T-helper 2 cell (primary cell): Measurements from ENCODE around the gene DDX17.

Experiments
- DNase-seq, 5 experiments: peaks; one replicate each; pipeline versions ENCODE4 v3.0.0 to v3.0.0-alpha.2; 2012 to 2022

DDX17 gene

DNA sequence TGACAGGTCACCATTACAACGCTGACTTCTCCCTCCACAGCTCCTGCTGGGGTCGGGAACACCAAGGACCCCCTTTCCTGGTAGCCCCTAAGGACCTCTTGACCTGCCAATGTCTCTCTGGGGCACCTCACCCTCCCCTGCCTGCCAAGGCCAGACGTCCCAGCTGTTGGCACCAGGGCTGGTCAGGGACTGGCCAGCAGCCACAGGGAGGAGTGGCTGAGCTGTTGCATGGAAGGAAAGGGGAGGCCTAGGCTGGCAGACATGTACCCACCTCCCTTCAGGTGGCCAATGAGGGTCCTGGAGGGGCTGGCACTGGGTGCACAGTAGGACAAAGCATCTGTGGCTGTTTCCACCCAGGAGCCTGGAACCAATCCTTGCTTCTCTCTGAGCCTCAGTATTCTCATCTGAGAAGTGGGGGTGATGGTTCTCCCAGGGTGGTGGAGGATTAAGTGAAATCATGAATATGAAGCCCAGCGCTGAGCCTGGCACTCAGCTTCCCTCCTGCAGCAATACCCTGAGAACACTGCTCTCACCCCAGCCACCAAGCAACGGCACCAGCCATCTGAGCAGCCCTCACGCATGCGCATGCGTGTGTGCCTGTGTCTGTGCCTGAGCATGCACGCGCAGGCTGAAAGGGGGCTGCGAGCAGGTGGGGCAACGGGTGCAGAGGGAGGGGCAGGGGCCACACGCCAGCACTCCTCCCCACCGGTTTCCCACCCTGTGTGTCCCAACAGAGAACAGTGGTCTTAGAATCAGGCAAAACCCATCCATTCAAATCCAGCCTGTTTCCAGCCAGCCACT, 57.0 kb downstream of the DDX17 start:
- DNase-seq, result no peak

DNA sequence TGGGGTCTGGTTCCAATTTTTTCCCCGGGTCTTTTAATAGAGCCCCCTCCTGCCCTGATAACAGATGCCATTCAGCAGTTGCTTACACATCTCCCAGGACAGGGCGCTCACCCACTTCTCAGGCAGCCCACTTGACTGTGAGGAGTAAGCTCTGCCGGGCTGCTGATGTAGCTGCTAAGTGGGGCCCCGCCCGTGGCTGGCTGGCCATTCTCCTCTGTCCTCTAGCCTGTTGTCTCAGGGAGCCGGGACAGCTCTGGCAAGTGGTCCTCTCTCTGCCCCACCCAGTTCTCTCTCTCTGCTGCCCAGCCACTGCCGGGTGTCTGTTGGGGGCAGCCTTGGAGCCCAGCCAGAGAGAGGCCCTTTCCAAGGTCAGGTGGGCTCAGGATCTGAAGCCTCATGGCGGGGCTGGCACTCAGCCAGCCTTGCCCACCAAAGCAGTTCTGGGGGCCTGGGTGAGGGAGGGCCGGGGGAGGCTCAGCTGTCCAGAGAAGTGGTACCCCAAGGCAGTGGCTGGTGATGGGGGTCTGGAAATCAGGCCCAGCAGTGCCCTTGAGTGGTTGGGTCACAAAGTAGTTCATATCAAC, 60.0 kb downstream of the DDX17 start:
- DNase-seq, result no peak

DNA sequence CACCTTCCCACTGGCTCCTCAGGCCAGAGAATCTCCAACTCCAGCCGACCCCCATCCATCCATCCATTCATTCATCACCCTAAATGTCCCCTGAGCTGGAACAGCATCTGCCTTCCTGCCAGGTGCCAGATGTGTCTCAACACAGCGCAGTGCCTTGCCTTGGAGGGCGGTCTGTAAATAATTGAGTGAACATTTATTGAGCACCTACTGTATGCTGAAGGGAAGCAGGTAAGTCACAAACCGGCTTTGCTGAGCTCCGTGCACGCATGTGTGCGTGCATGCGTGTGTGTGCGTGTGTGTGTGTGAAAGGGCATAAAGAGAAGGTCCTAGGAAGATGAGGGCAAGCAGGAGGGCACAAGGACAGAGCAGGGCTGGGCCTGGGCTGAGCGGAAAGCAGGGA, 61.3 kb downstream of the DDX17 start:
- DNase-seq, result no peak

DNA sequence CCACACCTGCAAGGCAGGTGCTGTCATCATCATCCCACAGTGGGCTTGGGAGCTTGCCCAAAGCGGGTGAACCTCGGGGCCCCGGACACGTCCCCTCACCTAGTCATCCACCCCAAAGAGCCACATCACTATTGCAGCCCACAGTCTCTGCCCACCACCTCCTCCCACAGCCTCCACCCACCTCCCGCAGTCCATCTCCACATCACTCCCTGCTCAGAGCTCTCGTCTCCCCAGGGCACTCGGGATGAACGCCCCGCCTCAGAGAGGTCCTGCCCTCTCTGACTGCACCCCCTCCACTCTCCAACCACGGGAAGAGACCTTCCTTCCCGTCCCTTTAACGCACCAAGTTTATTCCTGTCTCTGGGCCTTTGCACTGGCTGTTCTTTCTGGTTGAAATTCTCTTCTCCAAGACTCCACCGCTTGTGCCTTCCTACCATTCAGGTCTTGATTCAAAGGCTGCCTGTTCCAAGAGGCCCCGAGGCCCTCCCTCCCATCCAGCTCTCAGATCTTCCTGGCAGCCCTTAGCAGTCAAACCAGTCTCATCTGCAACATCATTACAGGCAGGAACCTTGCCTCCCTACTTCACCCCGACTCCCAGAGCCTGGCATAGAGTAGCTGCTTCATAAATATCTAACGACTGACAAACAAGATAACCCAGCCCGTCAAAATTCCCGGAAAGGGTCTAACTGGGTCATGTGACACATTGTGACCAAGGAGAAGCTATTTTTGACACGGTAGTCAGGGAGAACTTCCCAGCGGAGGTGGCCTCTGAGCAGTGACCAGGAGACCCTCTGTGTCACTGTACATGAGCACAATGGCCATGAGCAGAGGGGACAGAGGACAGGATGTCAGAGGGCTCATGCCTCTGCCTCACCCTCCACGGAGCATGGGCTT, 62.2 kb downstream of the DDX17 start:
- no peak for DNase-seq

DNA sequence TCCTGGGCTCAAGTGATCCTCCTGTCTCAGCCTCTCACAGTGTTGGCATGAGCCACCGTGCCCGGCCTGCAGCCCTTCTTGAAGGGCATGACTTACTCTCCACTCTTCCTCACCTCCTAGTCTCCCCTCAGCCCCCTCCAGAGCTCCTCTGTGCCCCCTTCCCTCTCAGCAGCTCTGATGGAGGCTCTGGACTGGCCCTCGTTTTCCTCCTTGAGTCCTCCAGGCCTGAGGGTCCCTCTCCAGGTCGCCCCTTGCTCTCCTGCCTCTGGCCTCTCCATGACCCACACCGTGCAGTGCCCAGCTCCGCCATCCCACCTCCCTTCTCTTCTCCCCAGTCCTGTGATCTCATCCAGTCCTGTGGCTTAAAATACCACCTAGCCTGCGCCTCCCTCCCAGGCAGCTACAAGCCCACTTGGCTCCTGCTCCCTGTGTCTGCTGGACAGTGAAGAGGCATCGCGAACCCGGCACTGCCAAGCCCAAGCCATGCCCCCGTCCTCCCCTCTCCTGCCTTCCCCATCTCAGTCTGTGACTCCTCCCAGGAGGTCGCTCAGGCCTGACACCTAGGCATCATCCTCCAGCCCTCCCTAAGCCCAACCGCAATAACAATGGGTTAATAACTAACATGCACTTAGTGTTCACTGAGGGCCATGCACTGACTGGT, 63.0 kb downstream of the DDX17 start:
- no peak for DNase-seq

DNA sequence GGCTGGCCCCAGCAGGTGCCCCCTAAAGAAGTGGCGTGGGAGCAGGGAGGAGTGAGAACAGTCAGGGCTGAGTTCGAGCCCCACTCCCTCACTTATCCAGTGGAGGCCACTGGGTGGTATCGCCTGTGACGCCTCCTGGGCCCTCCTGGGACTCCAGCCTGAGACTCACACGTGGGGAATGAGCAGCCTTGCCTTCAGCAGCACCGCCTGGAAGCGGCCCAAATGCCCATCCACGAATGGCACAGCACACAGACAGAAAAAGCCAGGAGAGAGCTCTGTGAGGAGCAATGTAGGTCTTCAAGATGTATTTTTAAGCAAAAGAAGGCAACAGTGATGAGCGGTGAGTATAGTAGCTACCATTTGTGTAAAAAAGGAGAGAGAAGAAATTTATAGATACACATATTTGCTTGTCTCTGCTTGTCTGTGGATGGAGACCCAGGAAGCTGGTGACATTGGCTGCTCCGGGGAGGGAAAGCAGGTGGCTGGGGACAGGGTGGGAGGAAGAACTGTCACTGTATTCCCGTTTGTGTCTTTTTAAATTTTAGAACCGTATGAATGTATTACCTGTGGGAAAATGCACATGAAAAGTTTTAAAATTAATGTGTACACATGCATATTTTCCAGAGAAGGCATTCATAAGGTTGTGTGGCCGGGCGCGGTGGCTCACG, 64.4 kb downstream of the DDX17 start:
- DNase-seq, result no peak

DNA sequence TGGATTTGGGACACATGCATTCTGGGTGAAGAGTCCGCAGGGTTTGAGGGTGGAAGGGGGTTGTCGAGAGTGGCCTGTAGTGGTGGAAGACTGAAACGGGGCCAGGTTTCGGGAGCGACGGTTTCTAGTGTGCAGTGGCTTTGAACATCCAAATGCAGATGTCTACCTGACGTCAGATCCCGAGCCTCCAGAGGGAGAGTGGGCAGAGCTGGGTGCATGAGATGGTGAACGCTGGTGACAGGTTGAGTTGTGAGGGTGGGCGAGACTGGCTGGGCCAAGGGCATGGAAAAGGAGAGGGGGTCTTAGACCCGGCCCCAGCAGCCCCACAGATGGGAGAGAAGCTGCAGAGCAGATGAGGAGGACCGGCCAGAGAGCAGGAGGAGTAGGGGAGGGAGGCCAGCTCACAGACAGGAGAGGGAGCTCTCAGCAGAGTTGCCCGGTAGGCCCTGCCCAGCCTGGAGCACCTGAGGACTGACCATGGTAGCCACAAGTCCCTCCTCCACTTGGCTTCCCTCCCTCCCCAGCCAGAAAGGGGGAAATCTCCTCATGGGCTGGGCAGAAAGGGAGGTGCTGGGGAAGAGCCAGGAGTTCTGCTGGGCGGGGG, 65.3 kb downstream of the DDX17 start:
- DNase-seq, result no peak

DNA sequence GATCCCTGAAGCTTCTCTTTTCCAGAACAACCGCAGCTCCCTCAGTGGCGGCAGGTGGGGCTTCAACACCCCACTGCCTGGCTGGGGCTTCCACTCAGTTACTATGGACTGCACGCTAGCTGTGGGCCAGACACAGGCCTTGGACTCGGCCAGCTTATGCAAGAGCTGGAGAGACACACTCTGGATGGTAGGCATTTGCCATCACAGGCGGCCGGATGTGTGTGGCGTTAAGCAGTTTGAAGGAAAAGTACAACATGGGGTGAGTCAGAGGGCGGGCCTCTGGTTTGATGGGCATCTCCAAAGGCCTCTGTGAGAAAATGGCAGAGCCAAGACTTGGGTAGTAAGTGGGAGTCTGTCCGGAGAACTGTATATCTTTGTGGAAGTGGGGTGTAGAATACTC, 68.7 kb downstream of the DDX17 start:
- DNase-seq, result no peak

DNA sequence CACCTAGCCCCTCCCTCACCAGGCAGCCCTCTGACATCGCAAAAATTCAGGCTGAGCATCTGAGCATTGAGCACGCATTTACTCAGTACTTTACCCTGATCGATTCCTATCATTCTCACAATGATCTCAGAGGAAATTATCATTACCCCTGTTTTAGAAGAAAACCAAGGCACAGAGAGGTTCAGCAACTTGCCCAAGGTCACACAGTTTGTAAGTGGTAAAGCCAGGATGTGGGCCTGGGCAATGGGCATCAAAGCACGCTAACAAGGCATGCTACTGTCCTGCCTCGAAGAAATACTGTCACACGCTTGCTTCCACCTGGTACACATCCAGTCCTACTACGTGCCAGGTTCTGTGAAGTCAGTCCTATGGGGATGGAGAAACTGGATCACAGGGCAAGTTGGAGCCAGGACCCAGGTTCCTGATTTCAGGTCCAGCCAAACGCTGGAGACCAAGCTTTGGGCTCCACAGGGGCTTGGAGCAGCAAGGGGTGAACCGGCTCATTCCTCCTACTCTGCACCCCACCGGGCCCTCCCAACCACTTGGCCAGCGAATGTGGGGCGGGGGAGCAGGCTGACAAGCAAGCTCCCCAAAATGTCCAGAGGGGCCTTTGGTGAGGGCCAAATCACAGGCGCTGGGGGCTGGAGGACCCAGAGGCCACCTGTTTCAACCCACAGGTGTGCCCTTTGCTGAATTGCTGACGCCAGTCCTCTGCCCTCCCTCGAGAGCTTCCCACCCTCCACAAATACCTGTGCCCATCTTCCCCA, 69.3 kb downstream of the DDX17 start:
- DNase-seq, result no peak

DNA sequence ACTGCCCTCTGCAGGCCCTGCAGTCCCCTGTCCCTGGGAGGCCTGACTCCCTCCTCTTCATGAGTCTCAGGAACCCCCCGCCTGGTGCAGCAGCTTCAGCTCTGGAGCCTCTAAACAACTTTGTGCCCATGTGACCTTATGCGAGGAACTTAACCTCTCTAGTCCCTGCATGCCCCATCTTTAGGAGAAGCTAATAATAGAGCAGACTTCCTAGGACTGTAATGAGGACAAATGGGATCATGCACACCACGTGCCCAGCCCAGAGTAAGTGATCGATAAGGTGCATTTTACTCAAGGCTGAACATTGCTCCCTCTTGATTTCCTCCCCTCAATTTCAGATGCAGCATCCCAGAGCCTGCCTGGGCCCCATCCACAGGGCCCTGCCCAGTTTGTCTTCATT, 70.1 kb downstream of the DDX17 start:
- no peak for DNase-seq

DNA sequence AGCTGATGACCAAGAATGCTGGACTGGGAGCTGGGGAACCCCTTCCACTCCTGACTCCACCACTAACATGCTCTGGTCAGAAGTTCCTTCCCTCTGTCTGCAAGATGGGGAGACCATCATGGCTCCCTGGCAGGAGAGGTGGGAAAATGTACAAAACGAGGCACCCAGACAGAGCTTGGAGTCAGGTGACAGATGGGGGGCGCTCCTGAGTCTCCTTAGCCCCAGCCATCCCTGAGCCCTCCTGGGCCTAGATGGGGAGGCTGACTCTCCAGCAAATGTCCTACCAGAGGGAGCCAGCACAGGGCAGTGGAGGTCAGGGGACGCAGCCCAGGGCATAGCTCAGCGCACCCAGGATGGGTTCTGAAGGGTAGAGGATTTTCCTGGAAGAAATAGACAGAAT, 71.1 kb downstream of the DDX17 start:
- DNase-seq, result no peak

DNA sequence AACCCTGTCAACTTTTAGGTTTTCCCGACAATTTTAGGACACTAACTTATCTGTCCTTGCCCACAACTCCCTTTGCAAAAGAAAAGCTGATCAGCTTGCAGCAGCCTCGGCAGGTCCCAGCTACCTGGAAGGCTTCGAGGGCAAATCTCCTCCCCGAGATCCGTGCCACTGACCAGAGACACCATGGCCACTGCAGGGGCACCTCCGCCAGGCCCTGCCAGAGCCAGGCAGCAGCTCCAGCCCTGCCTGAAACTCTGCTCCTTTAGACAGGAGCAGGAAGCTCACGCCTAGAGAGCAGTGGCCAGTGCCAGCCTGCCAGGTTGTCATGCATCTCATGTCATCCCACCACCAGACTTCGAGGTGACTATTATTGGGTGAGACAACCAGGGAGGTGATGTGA, 72.2 kb downstream of the DDX17 start:
- no peak for DNase-seq
